Measurements from ENCODE around the gene MAPK8.

- TF ChIP-seq CTCF (IDR thresholded peaks at IDR 0.05), result no peak
- no peak for TF ChIP-seq ZFX (IDR thresholded peaks at IDR 0.05; ENCODE audit: borderline replicate concordance)
These were observed 33.8 kb upstream of the MAPK8 start for GRCh38 chr10:48272682-48273081.

All from 22Rv1 (cell line).